Neural progenitor cell (in vitro differentiated cells): Measurements from ENCODE around the gene FREM2. TPM values are rescaled to one million over a fixed set of nuclear protein-coding genes. Genes with fewer than 3 reads are reported as not detected.

Source experiments
- DNase-seq: peaks from one replicate; pipeline ENCODE4 v3.0.0-alpha.2; 2016; ENCODE audit warnings: low spot score
- H2AFZ ChIP-seq: fragments of 200-600 bp; sonication (generic); replicated peaks from 2 replicates; pipeline ENCODE4 v1.6.1; 2016; ENCODE audit warnings: antibody characterized with exemption
- H3F3A ChIP-seq: fragments of 200-600 bp; sonication (generic); 2 replicates; pipeline ENCODE4 v1.6.1; 2016; ENCODE audit warnings: antibody characterized with exemption, low read depth
- H3K27ac ChIP-seq: fragments of 200-600 bp; sonication (generic); 2 replicates; pipeline ENCODE4 v1.5.1; 2016; ENCODE audit warnings: mild to moderate bottlenecking
- H3K27me3 ChIP-seq: fragments of 200-600 bp; sonication (generic); 2 replicates; pipeline ENCODE4 v1.6.1; 2016; ENCODE audit warnings: mild to moderate bottlenecking, moderate library complexity
- H3K36me3 ChIP-seq: fragments of 200-600 bp; sonication (generic); 2 replicates; pipeline ENCODE4 v1.5.1; 2016
- H3K4me1 ChIP-seq: fragments of 200-600 bp; sonication (generic); 2 replicates; pipeline ENCODE4 v1.6.1; 2016; ENCODE audit warnings: mixed run types
- H3K4me2 ChIP-seq: fragments of 200-600 bp; sonication (generic); 2 replicates; pipeline ENCODE4 v1.6.1; 2016
- H3K4me3 ChIP-seq: fragments of 200-600 bp; sonication (generic); 2 replicates; pipeline ENCODE4 v1.5.1; 2016
- H3K79me2 ChIP-seq: fragments of 200-600 bp; sonication (generic); 2 replicates; pipeline ENCODE4 v1.6.1; 2016; ENCODE audit warnings: low read depth
- H3K9ac ChIP-seq: fragments of 200-600 bp; sonication (generic); 2 replicates; pipeline ENCODE4 v1.6.1; 2016
- H3K9me3 ChIP-seq: fragments of 200-600 bp; sonication (generic); 2 replicates; pipeline ENCODE4 v1.5.1; 2016; ENCODE audit warnings: low read depth
- H4K20me1 ChIP-seq: fragments of 200-600 bp; sonication (generic); 2 replicates; pipeline ENCODE4 v1.6.1; 2016; ENCODE audit warnings: low read depth
- H3K27ac Mint-ChIP-seq: 3 replicates; pipeline ENCODE4 v1.8.0; 2021; ENCODE audit warnings: mixed read lengths
- H3K27me3 Mint-ChIP-seq: 2 replicates; pipeline ENCODE4 v1.8.0; 2022; ENCODE audit warnings: low read depth, mild to moderate bottlenecking, inconsistent platforms, moderate library complexity, mixed read lengths; ENCODE audit not compliant: insufficient read depth
- H3K36me3 Mint-ChIP-seq: 3 replicates; pipeline ENCODE4 v1.8.0; 2021; ENCODE audit warnings: mixed read lengths
- H3K4me1 Mint-ChIP-seq: 3 replicates; pipeline ENCODE4 v1.8.0; 2021; ENCODE audit warnings: mixed read lengths
- H3K4me3 Mint-ChIP-seq: 3 replicates; pipeline ENCODE4 v1.8.0; 2021; ENCODE audit warnings: mild to moderate bottlenecking, moderate library complexity, mixed read lengths
- H3K9me3 Mint-ChIP-seq: 3 replicates; pipeline ENCODE4 v1.8.0; 2020; ENCODE audit warnings: mixed read lengths
- EZH2 ChIP-seq: fragments of 200-600 bp; sonication (generic); IDR thresholded peaks from 2 replicates; pipeline ENCODE4 v1.6.1; 2017; ENCODE audit warnings: antibody characterized with exemption, mild to moderate bottlenecking, moderate library complexity
- EZH2phosphoT487 ChIP-seq: fragments of 200-600 bp; sonication (generic); IDR thresholded peaks from 2 replicates; pipeline ENCODE4 v1.6.1; 2017; ENCODE audit warnings: antibody characterized with exemption
- total RNA-seq: library from RNA; depleted of rRNA; stranded (reverse); fragments of >200 nt; gene quantifications from 2 replicates; pipeline ENCODE4 v1.2.3, GENCODE V29; 2015; ENCODE audit warnings: low replicate concordance
- TF ChIP-seq, protein P1 (sequence below): fragments of 200-600 bp; sonication (generic); IDR thresholded peaks from 2 replicates; pipeline ENCODE4 v1.5.1; 2017; ENCODE audit warnings: antibody characterized with exemption, mild to moderate bottlenecking

The FREM2 gene
- total RNA-seq, 1 donor from 2014 or later = 21.3 TPM

GRCh38 chr13:38775085-38775484, 88.2 kb downstream of the FREM2 start:
- H3K27me3 Mint-ChIP-seq = peaks cover 2% of the 10 kb centered on the region
- Histone ChIP-seq H3K4me3 (no peak overlapping the region), H3K9ac (no peak overlapping the region), H3K79me2 (no peaks in the 10 kb centered on the region), H3K27me3 (no peaks in the 10 kb centered on the region), H3K4me2 (no peak overlapping the region), H3K27ac (no peak overlapping the region), H2AFZ (no peak overlapping the region), H4K20me1 (no peaks in the 10 kb centered on the region), H3F3A (no peaks in the 10 kb centered on the region), H3K4me1 (no peaks in the 10 kb centered on the region), H3K36me3 (no peaks in the 10 kb centered on the region), H3K9me3 (no peaks in the 10 kb centered on the region)
- DNase-seq = no peak
- H3K36me3 Mint-ChIP-seq = no peaks in the 10 kb centered on the region
- no peak overlapping the region for H3K4me3 Mint-ChIP-seq
- no peaks in the 10 kb centered on the region for H3K9me3 Mint-ChIP-seq
- no peak overlapping the region for H3K27ac Mint-ChIP-seq
- H3K4me1 Mint-ChIP-seq = no peaks in the 10 kb centered on the region
- TF ChIP-seq EZH2 (no peak), EZH2phosphoT487 (no peak)
- TF ChIP-seq, protein P1, sequence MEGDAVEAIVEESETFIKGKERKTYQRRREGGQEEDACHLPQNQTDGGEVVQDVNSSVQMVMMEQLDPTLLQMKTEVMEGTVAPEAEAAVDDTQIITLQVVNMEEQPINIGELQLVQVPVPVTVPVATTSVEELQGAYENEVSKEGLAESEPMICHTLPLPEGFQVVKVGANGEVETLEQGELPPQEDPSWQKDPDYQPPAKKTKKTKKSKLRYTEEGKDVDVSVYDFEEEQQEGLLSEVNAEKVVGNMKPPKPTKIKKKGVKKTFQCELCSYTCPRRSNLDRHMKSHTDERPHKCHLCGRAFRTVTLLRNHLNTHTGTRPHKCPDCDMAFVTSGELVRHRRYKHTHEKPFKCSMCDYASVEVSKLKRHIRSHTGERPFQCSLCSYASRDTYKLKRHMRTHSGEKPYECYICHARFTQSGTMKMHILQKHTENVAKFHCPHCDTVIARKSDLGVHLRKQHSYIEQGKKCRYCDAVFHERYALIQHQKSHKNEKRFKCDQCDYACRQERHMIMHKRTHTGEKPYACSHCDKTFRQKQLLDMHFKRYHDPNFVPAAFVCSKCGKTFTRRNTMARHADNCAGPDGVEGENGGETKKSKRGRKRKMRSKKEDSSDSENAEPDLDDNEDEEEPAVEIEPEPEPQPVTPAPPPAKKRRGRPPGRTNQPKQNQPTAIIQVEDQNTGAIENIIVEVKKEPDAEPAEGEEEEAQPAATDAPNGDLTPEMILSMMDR = no peak

- no peak for TF ChIP-seq EZH2
- TF ChIP-seq EZH2phosphoT487 = no peak
- TF ChIP-seq, protein P1 = no peak
- Histone ChIP-seq H3K27ac (no peak overlapping the region), H3K9me3 (no peaks in the 10 kb centered on the region), H3F3A (no peaks in the 10 kb centered on the region), H3K36me3 (no peaks in the 10 kb centered on the region), H3K4me1 (no peaks in the 10 kb centered on the region), H3K9ac (no peak overlapping the region), H3K4me3 (no peak overlapping the region), H3K4me2 (no peak overlapping the region), H3K27me3 (no peaks in the 10 kb centered on the region), H2AFZ (no peak overlapping the region), H4K20me1 (no peaks in the 10 kb centered on the region), H3K79me2 (no peaks in the 10 kb centered on the region)
- Mint-ChIP-seq H3K27me3 (no peaks in the 10 kb centered on the region), H3K9me3 (no peaks in the 10 kb centered on the region), H3K36me3 (no peaks in the 10 kb centered on the region), H3K27ac (no peak overlapping the region), H3K4me3 (no peak overlapping the region), H3K4me1 (no peaks in the 10 kb centered on the region)
- no peak for DNase-seq
These were observed 90.7 kb downstream of the FREM2 start for GRCh38 chr13:38777347-38778119.

DNA sequence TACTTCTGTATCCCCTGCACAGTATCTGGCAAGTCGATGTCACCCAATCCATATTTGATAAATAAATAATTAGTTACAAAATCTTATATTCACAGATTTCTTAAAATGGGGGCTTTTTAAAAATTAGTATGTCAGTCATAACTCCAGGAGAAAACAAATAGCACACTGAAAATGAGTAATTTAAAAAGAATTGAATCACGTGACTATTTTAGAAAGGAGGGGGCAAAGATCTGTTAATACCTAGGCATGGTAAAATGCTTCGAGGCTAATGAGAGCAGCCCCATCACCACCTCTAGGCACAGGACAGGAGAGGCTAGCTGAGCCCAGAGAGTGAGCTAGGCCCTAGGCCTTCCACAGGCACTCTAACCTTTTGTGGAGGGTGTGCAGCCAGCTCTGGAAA, 94.7 kb downstream of the FREM2 start:
- Mint-ChIP-seq H3K36me3 (peaks cover 4% of the 10 kb centered on the region), H3K9me3 (no peaks in the 10 kb centered on the region), H3K4me3 (no peak overlapping the region), H3K27ac (no peak overlapping the region), H3K4me1 (no peaks in the 10 kb centered on the region), H3K27me3 (no peaks in the 10 kb centered on the region)
- Histone ChIP-seq H3K36me3 (no peaks in the 10 kb centered on the region), H3K79me2 (no peaks in the 10 kb centered on the region), H3K9ac (no peak overlapping the region), H3K4me2 (no peak overlapping the region), H3F3A (no peaks in the 10 kb centered on the region), H3K9me3 (no peaks in the 10 kb centered on the region), H2AFZ (no peak overlapping the region), H3K27ac (no peak overlapping the region), H4K20me1 (no peaks in the 10 kb centered on the region), H3K4me3 (no peak overlapping the region), H3K27me3 (no peaks in the 10 kb centered on the region), H3K4me1 (no peaks in the 10 kb centered on the region)
- no peak for DNase-seq
- no peak for TF ChIP-seq EZH2
- TF ChIP-seq, protein P1 = no peak
- TF ChIP-seq EZH2phosphoT487 = no peak
